Rectal smooth muscle tissue (tissue), 1 donor: ENCODE results near the gene GNG2.

Experiments used
- H3K27ac ChIP-seq: one replicate; pipeline ENCODE4 v1.7.0; 2013; ENCODE audit warnings: low read depth, low read length, inconsistent platforms
- H3K27me3 ChIP-seq: one replicate; pipeline ENCODE4 v1.7.0; 2013; ENCODE audit warnings: low read length; ENCODE audit not compliant: control insufficient read depth, insufficient read depth
- H3K36me3 ChIP-seq: one replicate; pipeline ENCODE4 v1.7.0; 2013; ENCODE audit warnings: low read length; ENCODE audit not compliant: control insufficient read depth, insufficient read depth
- H3K4me1 ChIP-seq: one replicate; pipeline ENCODE4 v1.7.0; 2013; ENCODE audit warnings: low read length; ENCODE audit not compliant: control insufficient read depth, insufficient read depth
- H3K4me3 ChIP-seq: one replicate; pipeline ENCODE4 v1.7.0; 2013; ENCODE audit warnings: low read length
- H3K9ac ChIP-seq: one replicate; pipeline ENCODE4 v1.7.0; 2013; ENCODE audit warnings: low read length

Gene GNG2

GRCh38 chr14:51860164-51860824 lies at the start of gene GNG2:
Gene GNG2 (plus strand): TSS chr14:51860612. CDS start chr14:51950679, 90,067 bp downstream.
- peak within 1 kb of the TSS; percentile 36 for H3K9ac ChIP-seq
- H3K27me3 ChIP-seq = no peaks in the 10 kb centered on the region
- peaks cover 5% of the 10 kb centered on the region for H3K4me1 ChIP-seq
- peak within 1 kb of the TSS; percentile 65 for H3K4me3 ChIP-seq
- peak within 1 kb of the TSS; percentile 66 for H3K27ac ChIP-seq
- H3K36me3 ChIP-seq = no peaks in the 10 kb centered on the region

GRCh38 chr14:51811706-51812105 lies 48.7 kb upstream of the GNG2 start:
- no peak overlapping the region for H3K4me3 ChIP-seq
- H3K36me3 ChIP-seq = no peaks in the 10 kb centered on the region
- no peaks in the 10 kb centered on the region for H3K27me3 ChIP-seq
- no peak overlapping the region for H3K9ac ChIP-seq
- H3K27ac ChIP-seq = no peak overlapping the region
- peaks cover 10% of the 10 kb centered on the region for H3K4me1 ChIP-seq

- Histone ChIP-seq H3K27ac (no peak overlapping the region), H3K9ac (no peak overlapping the region), H3K4me3 (no peak overlapping the region), H3K27me3 (no peaks in the 10 kb centered on the region), H3K36me3 (no peaks in the 10 kb centered on the region), H3K4me1 (no peaks in the 10 kb centered on the region)
Observed at GRCh38 chr14:51816031-51816430, 44.4 kb upstream of the GNG2 start.

- H3K4me1 ChIP-seq = no peaks in the 10 kb centered on the region
Observed at GRCh38 chr14:51817326-51817725, 43.1 kb upstream of the GNG2 start.

GRCh38 chr14:51818748-51819380 lies 41.5 kb upstream of the GNG2 start:
- peaks cover 12% of the 10 kb centered on the region for H3K4me1 ChIP-seq
- no peaks in the 10 kb centered on the region for H3K27me3 ChIP-seq
- no peak overlapping the region for H3K27ac ChIP-seq
- no peaks in the 10 kb centered on the region for H3K36me3 ChIP-seq
- H3K4me3 ChIP-seq = no peak overlapping the region
- no peak overlapping the region for H3K9ac ChIP-seq

More at GRCh38 chr14:51817326-51817725, 43.1 kb upstream of the GNG2 start:
- Histone ChIP-seq H3K27ac (no peak overlapping the region), H3K27me3 (no peaks in the 10 kb centered on the region), H3K36me3 (no peaks in the 10 kb centered on the region), H3K9ac (no peak overlapping the region), H3K4me3 (no peak overlapping the region)

- Histone ChIP-seq H3K4me3 (no peak overlapping the region), H3K9ac (no peak overlapping the region), H3K27ac (no peak overlapping the region), H3K4me1 (peaks cover 12% of the 10 kb centered on the region), H3K27me3 (no peaks in the 10 kb centered on the region), H3K36me3 (no peaks in the 10 kb centered on the region)
Observed at GRCh38 chr14:51821822-51822221, 38.6 kb upstream of the GNG2 start.

- H3K9ac ChIP-seq = no peak overlapping the region
- H3K4me3 ChIP-seq = no peak overlapping the region
- no peaks in the 10 kb centered on the region for H3K36me3 ChIP-seq
- H3K4me1 ChIP-seq = peaks cover 12% of the 10 kb centered on the region
- H3K27me3 ChIP-seq = no peaks in the 10 kb centered on the region
- peak overlapping the region; percentile 10 for H3K27ac ChIP-seq
Observed at GRCh38 chr14:51822499-51822898, 37.9 kb upstream of the GNG2 start.

- Histone ChIP-seq H3K27me3 (no peaks in the 10 kb centered on the region), H3K4me3 (no peak overlapping the region), H3K4me1 (peaks cover 12% of the 10 kb centered on the region), H3K27ac (no peak overlapping the region), H3K36me3 (no peaks in the 10 kb centered on the region), H3K9ac (no peak overlapping the region)
Observed at GRCh38 chr14:51823706-51824105, 36.7 kb upstream of the GNG2 start.

GRCh38 chr14:51824191-51824590 lies 36.2 kb upstream of the GNG2 start:
- H3K36me3 ChIP-seq = no peaks in the 10 kb centered on the region
- no peak overlapping the region for H3K4me3 ChIP-seq
- no peaks in the 10 kb centered on the region for H3K27me3 ChIP-seq
- H3K27ac ChIP-seq = no peak overlapping the region
- no peak overlapping the region for H3K9ac ChIP-seq
- H3K4me1 ChIP-seq = peaks cover 12% of the 10 kb centered on the region

- Histone ChIP-seq H3K4me3 (no peak overlapping the region), H3K9ac (no peak overlapping the region), H3K27me3 (no peaks in the 10 kb centered on the region), H3K4me1 (peaks cover 12% of the 10 kb centered on the region), H3K27ac (no peak overlapping the region), H3K36me3 (no peaks in the 10 kb centered on the region)
Observed at GRCh38 chr14:51825926-51826325, 34.5 kb upstream of the GNG2 start.

- Histone ChIP-seq H3K9ac (no peak overlapping the region), H3K27me3 (no peaks in the 10 kb centered on the region), H3K4me3 (no peak overlapping the region), H3K36me3 (no peaks in the 10 kb centered on the region), H3K4me1 (peaks cover 7% of the 10 kb centered on the region), H3K27ac (no peak overlapping the region)
Observed at GRCh38 chr14:51828017-51828797, 32.2 kb upstream of the GNG2 start.

- H3K36me3 ChIP-seq = no peaks in the 10 kb centered on the region
- H3K9ac ChIP-seq = no peak overlapping the region
- no peak overlapping the region for H3K27ac ChIP-seq
- no peaks in the 10 kb centered on the region for H3K27me3 ChIP-seq
- no peak overlapping the region for H3K4me3 ChIP-seq
- no peaks in the 10 kb centered on the region for H3K4me1 ChIP-seq
Observed at GRCh38 chr14:51834240-51834639, 26.2 kb upstream of the GNG2 start.
